HG03558 (cell line): ENCODE results near the gene UBR4.
"Not testable (repeated sequence)": the region's sequence is repeated elsewhere in the genome, so short reads cannot be mapped to it uniquely, and the experiment has no call there.

ENCODE experiments used
- ATAC-seq: cut with Tn5 transposase; IDR thresholded peaks from one replicate; pipeline ENCODE4 v1.9.1; 2021; ENCODE audit warnings: moderate number of reproducible peaks; ENCODE audit not compliant: unreplicated experiment; ENCODE audit errors: extremely low read depth

Gene UBR4

DNA sequence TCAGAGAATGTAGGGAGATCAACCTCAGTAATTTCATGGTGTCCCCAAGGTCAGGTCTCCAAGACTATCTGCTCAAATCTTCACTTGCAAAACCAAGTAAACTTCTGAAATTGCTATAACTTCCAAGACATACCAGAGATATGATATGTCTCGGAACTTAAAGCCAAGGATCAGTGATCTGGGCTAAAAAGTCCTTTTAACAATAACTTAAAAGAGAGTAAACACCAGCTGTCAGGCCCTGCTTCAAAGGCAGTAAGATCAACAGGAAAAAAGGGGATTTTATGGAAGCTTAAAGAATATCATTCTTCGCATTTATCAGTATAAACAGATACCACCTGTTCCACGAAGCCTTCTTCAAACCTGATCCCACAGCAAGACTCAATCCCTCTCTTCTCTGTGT, 13.7 kb downstream of the UBR4 start:
- no peak for ATAC-seq

DNA sequence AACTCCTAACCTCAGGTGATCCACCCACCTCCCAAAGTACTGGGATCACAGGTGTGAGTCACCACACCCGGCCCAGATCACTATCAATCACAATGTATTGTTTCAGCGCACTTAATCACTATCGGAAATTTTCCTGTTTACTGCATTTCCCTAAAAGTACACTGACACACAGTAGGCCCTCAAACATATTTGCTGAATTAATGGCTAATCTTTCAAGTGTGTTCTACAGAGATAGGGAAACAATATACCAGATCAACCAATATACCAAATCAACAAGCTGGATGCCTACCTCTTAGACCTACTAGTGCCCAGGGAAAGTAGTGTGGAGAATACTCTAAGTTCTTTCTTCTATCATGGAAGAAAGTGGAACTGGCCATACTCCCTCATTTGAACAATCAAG, 17.1 kb downstream of the UBR4 start:
- no peak for ATAC-seq

DNA sequence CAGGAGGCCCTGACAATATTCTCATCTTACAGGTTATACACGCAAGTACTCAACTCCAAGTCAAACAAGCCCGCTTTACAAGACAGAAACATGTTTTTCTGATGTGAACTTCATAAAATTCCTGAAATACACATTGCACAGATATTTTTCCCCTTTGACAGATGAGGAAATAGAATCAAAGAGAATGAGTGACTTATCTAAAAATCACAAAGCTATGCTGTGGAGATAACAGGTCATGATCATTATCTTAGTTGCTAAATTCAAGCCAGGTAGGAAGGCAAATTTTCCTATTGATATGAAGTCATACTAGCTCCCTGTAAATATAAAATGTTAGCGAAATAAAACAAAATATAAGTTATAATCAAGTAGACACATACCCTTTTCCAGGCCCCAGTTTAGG, 18.3 kb downstream of the UBR4 start:
- ATAC-seq, result no peak

DNA sequence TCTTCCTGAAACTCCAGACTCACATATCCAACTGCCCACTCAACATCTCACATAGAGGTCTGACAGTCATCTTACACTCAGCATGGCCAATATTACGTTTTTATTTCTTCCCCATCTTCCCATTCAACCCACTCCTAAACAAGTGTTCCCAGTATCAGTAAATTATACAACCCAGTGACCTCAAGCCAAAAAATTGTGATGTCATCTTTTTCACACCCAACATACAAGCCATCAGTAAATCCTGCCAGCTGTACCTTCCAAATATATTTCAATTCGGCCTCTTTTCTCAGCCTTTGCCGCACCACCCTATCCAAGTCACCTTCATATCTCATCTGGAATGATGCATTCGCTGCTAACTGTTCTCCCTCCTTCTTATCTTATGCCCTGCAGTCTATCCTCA, 19.6 kb downstream of the UBR4 start:
- no peak for ATAC-seq

DNA sequence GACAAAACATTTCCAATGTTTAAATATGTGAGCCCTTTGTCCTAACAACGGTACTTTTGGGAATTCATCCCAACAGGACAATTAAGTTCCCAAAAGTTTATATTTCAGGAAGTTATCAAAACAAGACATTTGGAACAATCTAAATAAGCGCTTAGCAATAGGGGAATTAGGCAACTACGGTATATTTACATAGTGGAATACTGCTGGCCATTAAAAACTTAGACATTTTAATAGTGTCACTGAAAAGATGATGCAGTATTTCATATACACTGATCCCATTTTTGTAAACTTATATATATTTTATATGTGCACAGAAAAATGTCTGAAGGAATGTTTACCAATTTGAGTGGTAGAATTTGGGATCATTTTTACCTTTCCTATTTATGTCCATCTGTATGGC, 20.8 kb downstream of the UBR4 start:
- no peak for ATAC-seq

DNA sequence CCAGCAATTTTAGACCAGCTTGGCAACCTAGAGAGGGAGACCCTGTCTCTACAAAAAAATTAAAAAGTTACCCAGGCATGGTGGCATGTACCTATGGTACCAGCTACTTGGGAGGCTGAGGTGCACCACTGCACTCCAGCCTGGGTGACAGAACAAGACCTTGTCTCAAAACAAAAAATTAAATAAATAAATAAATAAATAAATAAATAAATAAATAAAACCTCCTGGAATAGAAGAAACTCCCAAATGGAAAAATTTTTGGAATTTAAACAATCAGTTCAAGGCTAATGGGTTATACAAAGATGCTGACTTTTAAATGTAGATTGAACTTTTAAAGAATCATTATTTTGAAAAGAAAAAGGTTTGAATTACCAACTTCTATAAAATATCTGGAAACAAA, 22.2 kb downstream of the UBR4 start:
- ATAC-seq, result no peak

DNA sequence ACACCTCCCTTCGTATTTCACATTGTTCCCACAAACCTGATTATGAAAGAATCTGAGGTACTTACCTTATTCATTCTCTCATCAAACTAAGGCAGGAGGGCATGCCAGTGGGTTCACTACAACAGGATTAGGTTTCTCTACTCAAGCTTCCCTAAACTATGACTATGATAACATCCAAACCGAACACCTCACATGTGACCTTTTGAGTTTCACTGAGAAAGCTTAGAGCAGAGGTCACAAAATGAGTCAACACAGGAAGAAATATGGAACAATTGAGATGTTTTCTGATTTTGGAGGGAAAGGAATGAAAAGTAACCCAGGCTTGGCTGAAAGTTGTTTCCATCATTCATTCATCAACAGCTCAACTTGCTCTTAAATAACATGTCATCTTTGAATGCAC, 24.1 kb downstream of the UBR4 start:
- no peak for ATAC-seq

DNA sequence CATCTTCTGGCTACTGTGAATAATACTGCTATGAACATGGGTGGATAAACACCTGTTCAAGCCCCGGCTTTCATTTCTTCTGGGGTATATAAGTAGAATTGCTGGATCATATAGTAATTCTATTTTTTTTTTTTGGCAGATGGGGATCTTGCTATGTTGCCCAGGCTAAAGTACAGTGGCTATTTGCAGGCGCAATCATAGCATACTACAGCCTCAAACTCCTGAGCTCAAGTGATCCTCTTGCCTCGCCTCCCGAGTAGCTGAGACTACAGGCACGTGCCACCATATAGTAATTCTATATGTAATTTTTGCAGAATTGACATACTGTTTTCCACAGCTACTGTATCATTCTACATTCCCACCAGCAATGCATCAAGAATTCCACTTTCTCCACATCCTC, 27.8 kb downstream of the UBR4 start:
- ATAC-seq, result no peak

DNA sequence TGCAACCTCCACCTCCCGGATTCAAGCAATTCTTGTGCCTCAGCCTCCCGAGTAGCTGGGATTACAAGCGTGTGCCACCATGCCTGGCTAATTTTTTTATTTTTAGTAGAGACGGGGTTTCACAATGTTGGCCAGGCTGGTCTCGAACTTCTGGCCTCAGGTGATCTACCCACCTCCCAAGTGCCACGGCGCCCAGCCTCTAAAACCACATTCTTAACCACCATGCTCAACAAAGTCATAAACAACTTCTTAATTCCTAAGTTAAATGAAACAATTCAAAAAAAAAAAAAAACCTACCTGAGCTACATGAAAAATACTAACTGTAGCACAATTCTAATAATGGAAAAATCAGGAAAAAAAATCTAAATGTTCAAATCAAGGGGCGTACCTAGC, 29.8 kb downstream of the UBR4 start:
- not testable (repeated sequence) for ATAC-seq

DNA sequence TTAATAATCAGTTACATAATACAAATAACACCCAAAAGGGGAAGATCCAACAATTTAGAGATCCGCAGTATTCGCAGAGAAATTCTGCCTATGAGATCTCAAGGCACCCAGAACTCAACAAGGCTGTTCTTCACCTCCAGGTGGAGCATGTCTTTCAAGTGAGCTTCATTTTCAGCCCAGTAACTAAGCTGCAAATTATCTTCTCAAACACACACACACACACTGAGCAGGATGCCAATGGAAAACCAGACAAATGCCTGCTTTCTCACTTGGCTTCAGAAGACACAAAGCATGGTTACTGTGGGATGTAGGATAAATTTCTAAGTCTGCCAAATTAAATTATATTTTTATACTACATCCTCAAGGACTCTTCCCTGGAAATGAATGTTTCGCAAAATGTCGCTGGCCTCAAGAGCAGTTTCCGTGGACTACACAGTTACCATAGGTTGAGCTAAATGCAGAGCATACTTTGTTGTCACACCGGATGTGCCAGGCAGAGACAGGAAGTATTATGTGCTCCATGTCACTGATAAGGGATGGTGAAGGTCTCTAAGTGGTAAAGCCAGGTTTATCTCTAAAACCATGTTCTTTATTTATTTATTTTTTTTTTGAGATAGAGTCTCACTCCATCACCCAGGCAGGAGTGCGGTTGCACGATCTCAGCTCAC, 30.3 kb downstream of the UBR4 start:
- no peak for ATAC-seq

DNA sequence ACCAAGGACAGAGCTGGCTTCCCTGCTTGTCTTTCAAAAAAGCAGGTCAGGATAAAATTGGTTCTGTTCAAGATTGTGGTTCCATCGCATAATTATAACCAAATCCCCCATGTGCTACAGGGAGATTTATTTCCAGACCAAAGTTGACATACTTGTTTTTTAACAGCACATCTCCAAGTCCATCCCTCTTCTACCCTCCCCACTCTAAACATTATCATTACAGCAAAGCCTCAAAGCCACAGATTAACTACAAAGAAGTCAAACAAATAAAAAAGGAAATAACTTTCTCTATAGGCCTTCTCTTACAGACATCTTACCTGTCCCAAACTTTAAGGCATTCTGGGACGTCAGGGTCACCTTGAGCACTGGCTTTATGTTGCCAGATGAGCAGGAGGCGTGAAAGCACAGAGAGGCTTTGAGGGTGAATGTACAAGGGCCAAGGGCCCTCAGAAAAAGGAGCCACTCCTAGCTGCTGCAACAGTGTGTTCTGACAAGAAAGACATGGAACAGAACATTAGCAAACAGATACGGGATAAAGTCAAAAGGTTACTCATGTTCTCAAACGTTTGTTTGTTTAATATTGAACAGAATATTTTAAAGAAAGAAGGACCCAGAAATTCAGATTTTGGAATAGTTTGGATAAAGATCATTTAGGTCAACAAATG, 31.2 kb downstream of the UBR4 start:
- ATAC-seq, result no peak

DNA sequence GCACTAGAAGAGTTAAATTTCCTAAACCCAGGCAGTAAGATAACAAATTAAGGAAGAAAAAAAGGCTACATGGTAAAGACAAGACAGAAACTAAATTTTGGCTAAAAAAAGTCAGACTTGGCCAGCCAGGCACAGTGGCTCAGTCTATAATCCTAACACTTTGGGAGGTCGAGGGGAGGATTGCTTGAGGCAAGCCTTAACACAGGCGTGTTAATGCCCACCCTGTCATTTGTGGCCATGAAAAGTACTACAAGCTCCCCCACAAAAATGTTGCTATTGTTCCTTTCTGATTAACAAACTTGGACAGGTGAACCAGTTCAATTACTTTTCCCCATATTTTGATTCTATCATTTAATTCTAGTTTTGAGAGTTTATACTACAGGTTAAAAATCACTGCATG, 32.3 kb downstream of the UBR4 start:
- no peak for ATAC-seq

DNA sequence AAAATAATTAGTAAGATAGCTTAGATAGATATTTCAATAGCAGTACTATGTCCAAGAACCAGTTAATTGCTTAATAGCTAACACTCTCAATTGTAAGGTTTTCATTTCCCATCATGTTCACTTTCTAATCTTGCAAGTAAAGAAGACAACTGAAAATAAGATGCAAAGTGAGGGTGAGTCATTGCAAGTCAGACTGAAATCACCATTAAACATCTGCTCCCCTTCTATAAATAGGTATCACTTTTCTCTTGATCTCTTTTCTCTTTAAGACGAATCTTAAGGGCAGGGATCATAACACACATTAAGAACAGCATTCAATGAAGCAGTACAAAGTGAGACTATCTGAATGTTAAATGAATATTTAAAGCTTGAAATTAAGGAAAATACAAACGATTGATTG, 40.4 kb downstream of the UBR4 start:
- no peak for ATAC-seq

DNA sequence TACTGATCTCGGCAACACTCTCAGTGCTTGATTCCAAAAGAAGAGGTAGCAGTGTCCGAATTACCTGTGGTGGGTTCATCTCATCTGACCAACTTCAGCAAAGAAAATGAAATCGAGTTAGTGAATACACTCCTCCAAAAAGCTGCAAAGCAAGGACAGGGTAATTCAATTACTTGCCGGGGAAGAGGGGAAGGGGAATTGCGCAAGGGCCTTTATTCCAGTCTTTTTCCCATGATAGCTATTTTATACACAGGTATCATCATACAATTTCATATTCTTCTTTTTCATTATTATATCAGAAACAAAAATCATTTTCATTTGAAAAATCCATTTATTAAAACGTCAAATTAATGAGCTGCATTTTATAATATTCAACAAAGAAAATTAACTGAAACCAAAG, 42.9 kb downstream of the UBR4 start:
- no peak for ATAC-seq

DNA sequence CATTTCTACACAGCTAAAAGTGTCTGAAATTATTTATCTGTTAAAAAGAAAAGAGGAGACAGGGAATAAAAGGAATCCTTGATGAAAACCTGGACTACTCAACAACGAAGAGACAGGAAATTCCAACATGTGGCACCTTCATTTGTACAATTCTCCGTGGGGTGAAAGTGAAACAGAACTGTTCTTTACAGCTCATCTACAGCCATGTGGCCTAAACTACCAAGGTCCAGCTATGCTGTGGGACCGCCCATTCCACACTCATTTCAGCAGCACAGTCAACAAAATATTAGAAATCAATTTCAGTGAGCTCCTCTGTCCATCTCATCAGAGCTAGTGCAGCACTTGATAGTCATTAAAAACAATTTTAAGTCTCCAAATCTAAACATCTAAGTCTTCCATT, 44.0 kb downstream of the UBR4 start:
- ATAC-seq, result no peak

DNA sequence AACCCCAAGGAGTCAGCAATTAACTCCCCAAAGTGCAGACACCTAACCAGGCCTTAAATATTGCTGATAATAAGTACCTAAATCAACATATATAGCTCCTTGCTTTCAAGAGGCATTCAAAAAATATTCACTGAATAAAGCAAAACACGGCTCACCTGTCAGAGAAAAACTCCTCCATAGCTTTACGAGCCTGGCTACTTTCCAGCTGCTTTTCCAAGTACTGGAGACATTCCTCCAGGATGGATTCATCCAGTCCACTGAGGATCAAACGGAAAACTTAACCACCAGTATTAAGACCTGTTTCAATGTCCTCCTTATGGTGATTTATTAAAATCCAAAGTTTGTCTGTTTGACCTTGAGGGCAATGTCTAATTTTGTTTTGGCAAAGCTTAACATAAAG, 44.6 kb downstream of the UBR4 start:
- ATAC-seq, result no peak

DNA sequence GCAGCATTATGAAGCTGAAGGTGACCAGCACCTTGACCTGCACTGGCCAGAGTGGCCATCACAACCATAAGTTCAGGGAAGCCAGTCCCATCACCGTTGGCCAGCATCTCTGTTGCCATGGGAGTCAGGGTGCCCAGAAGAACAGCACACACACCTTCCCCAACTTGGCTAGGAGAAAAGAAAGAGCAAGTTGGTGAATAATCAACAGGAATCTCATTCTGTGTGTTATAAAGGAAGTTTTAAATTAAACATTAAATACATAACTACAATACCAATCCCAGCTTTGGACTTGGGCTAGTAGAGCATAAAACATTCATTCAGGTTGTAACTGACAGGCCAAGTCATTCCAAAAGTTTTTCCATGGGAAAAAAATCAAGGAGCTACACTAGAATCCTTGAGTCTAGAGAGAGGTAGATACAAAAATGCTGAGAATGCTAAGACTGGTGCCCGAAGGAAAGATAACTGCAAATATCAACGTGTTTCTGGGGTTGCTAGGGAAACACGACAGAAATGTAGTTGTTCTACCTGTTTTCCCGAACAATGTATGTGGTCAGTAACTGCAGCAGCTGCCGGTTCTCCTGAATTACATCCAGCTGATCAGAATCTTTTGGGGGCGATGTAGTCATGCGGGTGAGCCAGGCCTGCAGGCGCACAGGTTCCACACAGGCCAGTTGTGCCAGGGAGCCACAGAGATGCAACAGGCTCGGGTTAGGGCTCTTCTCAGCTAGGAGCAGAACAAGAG, 45.6 kb downstream of the UBR4 start:
- ATAC-seq, result no peak

DNA sequence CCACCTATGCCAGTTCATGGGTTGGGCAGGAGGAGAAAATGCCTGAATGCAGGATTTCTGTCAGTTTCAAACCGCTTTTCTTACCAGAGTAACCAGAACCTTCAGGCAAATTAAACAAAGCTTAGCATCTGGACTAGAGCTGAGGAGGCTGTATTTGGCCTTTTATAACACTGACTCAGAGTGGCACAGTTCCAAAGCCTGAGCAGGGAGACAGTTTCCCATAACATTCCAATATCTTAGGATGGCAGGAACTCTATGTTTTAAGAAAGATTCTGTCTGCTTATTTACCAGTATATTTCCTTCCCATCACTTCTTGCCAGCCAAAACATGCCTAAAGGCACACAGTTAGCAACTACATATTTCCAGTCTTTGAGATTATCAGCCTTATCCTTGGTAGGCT, 46.8 kb downstream of the UBR4 start:
- no peak for ATAC-seq

DNA sequence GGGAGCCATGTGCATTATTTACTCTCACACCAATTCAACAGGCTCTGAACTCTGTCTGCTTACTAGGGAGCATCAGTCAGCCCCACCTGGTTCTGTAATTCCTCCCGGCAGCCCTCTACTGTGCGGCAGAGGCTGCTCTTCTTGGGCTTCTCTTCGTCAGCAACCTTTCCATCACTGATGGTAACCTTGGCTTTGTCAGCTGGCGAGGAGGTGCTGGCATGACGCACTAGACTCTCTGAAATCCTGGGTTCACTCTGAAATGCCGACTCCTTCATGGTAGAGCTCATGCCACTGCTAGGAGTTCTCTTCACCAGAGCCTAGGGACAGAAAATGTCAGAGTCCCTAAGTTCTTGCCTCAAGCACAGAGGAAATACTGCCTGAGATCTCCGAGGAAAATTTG, 49.2 kb downstream of the UBR4 start:
- ATAC-seq, result no peak

DNA sequence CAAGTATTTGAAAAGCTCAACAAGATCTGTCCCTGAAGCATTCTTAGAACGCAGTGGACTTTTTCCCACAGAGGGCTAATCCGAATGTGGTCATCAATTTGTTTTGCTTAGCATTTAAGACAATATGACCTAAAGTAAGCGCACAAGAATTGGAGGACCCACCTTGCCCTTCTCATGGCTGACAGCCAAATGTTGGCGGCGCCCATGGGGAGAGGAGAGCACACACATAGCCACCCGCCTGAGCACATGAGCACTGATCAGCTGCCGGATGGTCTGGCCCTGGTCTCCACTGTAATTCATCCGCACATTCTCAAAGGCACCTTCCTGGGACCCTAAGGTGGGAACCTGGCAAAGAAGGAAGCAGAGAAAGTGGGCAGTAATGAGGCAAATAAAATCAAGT, 52.4 kb downstream of the UBR4 start:
- no peak for ATAC-seq

DNA sequence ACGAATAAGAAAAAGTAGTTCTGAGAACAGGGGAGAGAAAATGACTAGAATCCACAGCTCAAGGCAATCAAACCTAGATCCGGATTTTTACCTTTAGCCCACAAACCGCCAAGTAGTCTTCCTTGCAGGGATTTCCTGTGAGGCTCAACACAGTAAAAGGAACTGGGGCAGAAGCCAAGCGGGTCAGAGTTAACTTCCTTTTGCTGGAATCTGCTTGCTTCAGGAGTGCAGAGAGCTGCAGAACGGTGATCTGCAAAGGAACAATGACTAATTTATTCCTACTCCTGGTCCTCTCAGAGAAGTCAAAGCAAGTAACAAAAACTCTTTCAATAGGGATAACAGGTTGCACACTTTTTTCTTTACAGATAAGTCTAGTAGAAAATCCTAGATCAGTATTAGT, 53.4 kb downstream of the UBR4 start:
- no peak for ATAC-seq

DNA sequence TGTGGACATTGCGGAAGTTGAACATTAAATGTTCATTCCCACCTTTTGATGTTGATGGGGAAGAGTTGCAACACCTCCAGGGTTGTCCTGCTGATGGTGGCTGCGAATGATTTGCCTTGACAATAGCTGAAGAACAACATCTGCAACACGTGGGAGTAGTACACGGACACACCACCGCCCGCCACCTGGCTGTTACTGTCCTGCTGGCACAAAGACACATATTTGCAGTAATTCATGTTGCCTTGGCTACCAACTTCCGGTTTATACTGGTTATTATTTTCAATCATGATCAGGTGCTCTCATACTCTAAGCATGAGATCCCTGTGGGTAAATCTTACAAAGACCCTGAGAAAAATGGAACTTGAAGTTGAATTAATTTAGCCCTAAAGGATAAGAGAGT, 55.2 kb downstream of the UBR4 start:
- ATAC-seq, result no peak
